DMS114 treated with DMSO at 0.1 percent for 48 hours (cell line): Measurements from ENCODE around the gene ANO8.

Experiments
- DNase-seq: peaks from one replicate; lab custom pipeline; 2025; ENCODE audit not compliant: unreplicated experiment; lab: John Stamatoyannopoulos, UW

ANO8 gene

GRCh38 chr19:17329366-17330261 is 5.0 kb downstream of the ANO8 start:
- no peak for DNase-seq

- no peak for DNase-seq
These were observed 5.9 kb downstream of the ANO8 start for GRCh38 chr19:17328517-17329365.

DNA sequence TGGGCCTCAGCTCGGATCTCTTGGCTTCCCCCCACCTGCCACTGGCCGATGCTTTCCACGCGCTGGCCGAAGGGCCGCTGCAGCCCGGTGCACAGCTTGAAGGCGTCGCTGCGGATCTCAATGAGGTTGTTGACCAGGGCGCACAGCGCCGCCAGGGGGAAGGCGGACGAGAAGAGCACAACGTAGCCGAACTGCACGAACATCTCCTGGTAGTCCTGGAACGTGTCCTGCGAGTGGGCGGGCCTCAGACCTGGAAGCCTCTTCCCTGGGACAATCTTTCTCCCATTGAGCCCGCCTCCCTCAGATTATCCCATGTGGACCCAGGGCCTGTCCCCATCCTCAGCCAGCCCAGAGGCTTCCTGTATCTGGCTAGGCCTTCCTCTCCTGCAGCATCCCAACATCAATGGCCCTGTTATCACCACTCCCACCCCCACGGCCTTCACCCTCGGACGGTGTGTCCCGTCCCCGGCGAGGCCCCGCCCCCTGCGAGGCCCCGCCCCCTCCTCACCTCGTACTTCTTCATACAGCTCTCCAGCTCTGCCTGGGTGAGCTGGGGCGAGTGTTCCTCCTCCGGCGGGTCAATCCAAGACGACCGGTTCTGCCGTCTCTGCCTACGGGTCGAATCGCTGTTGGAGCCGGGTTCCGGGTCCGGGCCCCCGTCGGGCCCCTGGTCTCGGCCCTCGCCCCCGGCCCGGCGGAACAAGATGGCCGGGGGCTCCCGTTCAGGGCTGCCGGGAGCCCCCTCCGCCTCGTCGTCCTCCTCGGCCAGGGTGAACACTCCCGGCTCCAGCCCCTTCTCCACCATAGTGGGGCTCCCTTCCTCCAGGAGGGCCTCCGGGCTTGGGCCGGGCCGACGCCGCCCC is 6.8 kb downstream of the ANO8 start:
- DNase-seq, result no peak

GRCh38 chr19:17327068-17327653 is 7.5 kb downstream of the ANO8 start:
- DNase-seq, result no peak

DNA sequence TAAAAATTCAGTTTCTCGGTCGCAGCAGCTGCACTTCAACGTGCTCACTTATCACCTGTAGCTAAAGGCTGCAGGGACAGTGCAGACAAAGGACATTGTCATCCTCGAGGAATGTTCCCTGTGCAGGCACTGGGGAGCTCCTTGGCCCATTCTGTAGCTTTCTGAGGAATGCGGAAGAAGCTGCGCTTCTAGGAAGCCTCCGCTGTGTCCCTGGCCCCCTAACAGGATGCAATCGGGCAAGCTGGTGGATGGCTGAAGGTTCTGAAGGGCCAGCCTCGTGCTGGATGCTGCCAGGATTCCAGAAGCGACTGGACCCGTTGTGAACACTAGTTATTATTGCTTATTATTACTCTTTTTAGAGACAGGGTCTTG is 8.1 kb downstream of the ANO8 start:
- DNase-seq, result no peak

- DNase-seq, result no peak
These were observed 8.6 kb downstream of the ANO8 start for GRCh38 chr19:17325881-17326594.

DNA sequence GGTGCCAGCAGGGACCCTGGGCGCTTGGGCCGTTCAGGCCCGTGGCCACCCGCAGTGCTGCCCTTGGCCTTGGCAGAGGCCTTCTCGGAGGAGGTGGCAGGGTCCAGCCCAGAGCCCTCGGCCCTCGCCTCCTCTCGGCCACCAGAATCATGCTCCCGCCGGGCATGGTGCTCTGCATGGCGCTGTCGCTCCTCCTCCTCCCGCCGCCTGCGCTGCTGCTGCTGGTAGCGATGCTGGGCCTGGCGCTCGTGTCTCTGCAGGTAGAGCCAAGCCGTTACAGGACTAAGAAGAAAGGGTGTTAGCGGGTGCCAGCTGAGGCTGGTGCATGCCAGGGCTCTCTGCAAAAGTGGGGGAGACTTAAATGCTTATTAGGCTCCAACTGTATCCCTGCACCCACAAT is 9.5 kb downstream of the ANO8 start:
- DNase-seq, result no peak

- no peak for DNase-seq
These were observed 10.1 kb downstream of the ANO8 start for GRCh38 chr19:17324357-17325114.

- no peak for DNase-seq
These were observed 10.7 kb downstream of the ANO8 start for GRCh38 chr19:17323964-17324332.

- no peak for DNase-seq
These were observed 11.2 kb downstream of the ANO8 start for GRCh38 chr19:17323300-17323963.

GRCh38 chr19:17322854-17323253 is 11.8 kb downstream of the ANO8 start:
- DNase-seq, result no peak

GRCh38 chr19:17321655-17322489 is 12.8 kb downstream of the ANO8 start:
- no peak for DNase-seq

DNA sequence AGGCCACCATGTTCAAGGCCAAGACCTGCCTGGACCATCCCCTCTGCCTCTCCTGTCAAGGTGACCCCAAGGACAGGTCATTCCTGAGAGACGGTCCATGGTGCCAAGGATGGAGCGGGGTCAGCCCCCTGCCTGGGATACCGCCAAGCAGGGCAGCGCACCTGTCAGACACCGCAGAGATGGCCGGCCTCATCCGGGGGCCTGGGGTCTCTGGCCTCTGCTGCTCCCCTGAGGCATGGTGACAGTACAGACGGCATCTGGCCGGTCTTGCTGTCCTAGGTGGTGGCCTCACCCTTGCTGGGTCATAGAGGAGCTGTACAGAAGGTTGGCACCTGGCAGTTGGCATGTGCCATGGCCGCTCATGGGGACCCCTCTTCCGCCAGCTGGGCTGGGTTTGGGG is 14.2 kb downstream of the ANO8 start:
- no peak for DNase-seq

DNA sequence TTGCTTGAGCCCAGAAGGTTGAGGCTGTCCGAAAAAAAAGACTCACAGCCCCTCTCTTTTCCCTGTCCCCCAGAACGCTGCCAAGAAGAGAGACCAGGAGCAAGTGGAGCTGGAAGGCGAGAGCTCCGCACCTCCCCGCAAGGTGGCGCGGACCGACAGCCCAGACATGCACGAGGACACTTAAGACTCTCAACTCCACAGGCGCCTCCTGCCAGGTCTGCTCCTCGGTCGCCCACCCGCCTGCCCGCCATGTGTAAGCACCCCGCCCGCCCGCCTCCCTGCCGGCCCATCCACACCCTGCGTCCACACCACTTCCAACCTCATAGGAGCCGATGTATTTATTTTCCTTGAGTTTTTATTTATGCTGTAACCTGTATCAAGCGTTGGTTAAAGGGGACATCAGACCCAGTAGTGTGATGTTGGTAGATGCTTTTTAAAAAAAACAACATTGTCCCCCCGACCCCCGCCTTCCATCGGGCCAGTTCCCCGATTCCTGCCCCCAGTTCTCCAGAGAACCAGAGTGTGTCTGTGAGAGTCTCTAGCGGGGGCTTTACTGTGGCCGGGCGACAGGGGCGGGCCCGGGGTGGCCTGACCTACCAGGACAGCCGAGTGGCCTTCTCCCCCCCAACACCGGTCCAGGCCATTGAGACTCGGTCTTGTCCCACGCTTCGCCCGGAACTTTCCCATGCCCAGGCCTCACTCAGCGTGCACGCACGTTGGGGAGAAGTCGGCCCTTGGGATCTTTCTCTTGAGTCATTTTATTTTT is 15.0 kb downstream of the ANO8 start:
- no peak for DNase-seq

DNA sequence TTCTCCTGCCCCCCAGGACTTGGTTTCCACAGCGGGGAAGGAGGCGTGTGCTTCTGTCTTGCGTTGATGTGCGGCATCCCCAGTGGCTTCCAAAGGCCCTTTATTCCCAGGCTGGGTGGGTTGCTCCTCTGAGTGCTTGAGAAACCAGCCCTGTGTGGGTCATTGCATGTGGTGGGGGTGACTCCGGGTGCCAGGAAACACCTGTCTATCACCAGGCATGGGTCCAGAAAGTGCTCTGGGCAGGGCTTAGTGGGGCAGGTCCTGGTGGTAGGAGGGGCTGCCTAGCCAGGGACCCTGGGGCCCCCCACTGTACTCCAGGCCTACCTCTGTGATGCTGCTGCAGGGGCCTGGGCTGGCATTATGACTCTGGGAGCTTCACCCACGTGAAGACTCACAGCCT is 15.7 kb downstream of the ANO8 start:
- DNase-seq, result no peak

GRCh38 chr19:17314007-17314593 is 20.6 kb downstream of the ANO8 start:
- DNase-seq, result no peak
